HG03175 (cell line): ENCODE data around the gene AGAP1.

Source experiments
- ATAC-seq: cut with Tn5 transposase; IDR thresholded peaks from one replicate; pipeline ENCODE4 v1.9.1; 2021; ENCODE audit warnings: mild to moderate bottlenecking, moderate library complexity; ENCODE audit not compliant: unreplicated experiment

AGAP1 gene

DNA sequence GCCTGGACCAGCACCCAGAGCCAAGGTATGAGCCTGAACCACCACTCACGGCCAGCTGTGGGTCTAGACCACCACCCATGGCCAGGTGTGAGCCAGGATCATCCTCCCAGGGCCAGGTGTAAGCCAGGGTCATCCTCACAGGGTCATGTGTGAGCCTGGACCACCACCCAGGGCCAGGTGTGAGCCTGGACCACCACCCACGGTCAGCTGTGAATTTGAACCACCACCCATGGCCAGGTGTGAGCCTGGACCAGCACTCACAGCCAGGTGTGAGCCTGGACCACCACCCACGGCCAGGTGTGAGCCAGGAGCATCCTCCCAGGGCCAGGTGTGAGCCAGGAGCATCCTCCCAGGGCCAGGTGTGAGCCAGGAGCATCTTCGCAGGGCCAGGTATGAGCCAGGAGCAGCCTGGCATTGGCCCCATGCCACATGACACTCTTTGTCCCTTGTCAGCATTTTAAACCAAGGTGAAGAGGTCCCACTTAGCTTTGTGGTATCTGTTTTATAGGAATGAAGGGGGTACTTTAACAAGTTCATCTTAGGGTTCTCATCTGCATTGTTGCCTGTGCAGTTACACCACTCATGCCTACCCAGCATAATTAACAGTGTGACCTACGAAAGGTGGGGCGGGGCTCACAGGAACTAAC, 71.2 kb downstream of the AGAP1 start:
- ATAC-seq: no peak

GRCh38 chr2:235566415-235566814, 72.6 kb downstream of the AGAP1 start:
- no peak for ATAC-seq

DNA sequence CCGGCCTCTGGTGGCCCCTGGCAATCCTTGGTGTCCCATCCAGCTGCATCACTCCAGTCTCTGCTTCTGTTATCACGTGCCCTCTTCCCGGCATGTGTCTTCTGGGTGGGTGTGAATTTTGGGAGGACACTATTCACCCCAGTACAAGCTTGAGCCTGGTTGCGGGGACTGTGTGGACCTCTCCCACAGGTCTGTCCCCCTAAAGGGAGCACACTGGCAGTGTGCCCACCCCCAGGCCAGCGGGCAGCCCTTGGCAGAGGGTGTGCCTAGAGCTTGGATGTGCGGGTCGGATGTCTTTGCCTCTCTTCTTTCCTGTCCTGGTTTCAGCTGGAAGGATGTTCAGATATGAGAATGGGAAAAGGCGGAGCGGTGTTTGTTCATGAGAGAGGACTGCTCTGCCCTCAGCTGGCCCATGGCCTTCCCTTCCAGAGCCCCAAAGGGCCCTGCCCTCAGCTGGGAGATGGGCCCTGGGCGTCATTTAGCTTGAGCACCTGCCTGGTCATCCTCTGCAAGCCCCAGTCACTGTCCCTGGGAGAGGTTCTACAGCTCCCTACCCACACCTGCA, 73.2 kb downstream of the AGAP1 start:
- no peak for ATAC-seq

DNA sequence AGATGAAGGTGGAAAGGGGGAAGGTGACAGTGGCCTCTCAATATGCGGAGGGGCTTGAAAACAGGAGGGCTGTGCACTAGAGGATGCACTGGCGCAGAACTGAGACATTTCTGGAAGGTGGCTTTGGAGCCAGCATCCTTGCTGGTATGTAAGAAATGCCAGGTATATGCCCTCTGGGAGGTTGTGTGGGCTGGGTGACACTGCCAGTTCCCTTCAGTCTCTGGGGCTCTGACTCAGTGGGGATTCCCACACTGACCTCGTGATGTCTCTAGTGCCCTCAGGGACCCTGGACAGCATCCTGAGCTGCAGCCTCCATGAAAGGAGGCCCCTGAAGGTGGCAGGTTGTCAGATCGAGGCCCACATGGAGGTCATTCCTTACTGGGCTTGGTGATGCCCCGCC, 74.0 kb downstream of the AGAP1 start:
- no peak for ATAC-seq

- ATAC-seq: no peak
Observed at GRCh38 chr2:235568431-235568830, 74.6 kb downstream of the AGAP1 start.

DNA sequence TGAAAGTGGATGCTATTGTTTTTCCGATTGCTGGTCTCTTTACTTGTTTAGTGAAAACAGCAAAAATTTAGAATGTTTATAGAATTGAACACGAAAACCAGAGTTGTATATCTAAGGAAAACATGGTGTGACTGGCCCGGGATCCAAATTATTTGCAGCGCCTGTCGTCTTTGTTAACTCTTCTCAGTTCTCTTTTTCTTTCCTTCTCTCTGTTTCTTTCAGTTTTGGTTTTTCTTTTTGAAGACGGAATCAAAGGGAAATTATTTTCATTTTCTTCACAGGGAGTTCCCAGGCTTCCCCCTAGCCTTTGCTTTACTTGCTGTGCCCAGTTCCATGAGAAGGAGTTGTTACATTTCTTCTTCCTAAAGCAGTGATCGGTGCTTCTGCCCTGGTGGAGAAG, 76.0 kb downstream of the AGAP1 start:
- ATAC-seq: no peak

- no peak for ATAC-seq
Observed at GRCh38 chr2:235570256-235570655, 76.4 kb downstream of the AGAP1 start.

DNA sequence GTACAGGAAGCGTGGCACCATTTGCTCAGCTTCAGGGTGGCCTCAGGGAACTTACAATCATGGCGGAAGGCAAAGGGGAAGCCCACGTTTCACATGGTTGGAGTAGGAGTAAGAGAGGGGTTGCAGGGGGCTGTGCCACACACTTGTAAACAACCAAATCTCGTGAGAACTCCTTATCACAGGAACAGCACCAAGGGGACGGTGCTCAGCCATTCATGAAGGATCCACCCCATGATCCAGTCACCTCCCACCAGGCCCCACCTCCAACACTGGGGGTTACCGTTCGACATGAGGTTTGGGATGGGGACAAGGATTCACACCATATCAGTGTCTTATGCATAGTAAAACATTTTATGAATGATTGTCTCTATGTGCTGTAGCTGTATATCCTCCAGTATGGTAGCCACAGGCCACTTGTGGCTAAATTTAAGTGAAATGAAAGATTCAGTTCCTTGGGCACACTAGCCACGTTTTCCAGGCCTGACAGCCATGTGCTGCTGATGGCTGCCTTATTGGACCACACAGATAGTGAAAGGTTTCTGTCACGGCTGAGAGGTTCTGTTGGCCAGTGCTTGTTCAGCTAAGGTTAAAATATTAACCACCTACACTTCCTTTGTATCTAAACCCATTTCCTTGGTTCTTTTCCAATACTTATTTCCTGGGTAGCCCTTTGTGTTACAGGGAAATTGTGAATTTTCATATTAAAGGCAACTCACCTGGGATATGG, 77.3 kb downstream of the AGAP1 start:
- no peak for ATAC-seq

GRCh38 chr2:235572592-235572991, 78.7 kb downstream of the AGAP1 start:
- no peak for ATAC-seq

GRCh38 chr2:235573331-235574221, 79.7 kb downstream of the AGAP1 start:
- ATAC-seq: no peak

DNA sequence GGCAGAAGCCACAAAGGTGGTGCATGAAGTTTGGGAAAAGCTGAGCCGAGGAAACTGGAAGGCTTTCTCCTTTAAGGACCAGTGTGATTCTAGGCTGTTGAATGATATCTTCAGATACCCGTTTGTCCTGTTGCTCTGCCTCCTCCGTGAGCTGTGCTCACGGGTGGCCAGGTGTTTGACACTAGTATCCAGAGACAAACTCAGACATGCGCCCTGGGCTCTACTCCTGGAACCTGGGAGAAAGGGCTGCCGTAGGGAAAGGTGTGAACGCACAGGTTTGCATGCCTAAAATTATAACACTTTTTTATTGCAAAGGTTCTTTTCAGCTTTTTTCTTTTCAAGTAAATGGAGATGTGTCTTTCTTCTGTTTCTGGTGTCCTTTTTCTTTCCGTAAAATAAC, 81.6 kb downstream of the AGAP1 start:
- ATAC-seq: no peak

- no peak for ATAC-seq
Observed at GRCh38 chr2:235575904-235576303, 82.1 kb downstream of the AGAP1 start.

DNA sequence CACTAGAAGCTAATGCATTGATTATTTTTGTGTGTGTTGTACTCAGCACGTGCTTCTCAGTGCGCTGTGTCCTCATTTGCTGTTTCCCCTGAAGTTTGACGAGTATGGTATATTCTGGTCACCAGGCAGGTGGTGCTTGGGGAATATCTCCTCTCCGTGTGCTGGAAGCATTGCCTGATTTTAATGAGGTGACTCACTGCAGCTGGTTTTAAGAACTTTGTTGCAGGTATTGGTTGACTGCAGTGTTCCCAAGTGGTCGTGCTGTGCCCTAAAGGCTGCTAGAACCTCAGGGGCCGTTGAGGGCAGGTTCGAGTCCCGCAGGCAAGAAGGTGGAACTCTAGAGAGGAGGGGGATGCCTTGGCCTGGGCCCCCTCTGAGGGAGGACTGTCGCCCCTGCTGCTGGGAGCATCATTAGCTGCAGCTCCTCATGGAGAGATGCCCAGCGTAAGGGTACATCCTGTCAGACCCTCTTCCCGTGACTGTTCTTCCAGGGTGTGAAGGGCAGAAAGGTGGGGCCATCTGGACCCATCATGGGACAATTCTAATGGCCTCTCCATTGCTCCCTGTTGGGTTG, 82.6 kb downstream of the AGAP1 start:
- ATAC-seq: no peak

DNA sequence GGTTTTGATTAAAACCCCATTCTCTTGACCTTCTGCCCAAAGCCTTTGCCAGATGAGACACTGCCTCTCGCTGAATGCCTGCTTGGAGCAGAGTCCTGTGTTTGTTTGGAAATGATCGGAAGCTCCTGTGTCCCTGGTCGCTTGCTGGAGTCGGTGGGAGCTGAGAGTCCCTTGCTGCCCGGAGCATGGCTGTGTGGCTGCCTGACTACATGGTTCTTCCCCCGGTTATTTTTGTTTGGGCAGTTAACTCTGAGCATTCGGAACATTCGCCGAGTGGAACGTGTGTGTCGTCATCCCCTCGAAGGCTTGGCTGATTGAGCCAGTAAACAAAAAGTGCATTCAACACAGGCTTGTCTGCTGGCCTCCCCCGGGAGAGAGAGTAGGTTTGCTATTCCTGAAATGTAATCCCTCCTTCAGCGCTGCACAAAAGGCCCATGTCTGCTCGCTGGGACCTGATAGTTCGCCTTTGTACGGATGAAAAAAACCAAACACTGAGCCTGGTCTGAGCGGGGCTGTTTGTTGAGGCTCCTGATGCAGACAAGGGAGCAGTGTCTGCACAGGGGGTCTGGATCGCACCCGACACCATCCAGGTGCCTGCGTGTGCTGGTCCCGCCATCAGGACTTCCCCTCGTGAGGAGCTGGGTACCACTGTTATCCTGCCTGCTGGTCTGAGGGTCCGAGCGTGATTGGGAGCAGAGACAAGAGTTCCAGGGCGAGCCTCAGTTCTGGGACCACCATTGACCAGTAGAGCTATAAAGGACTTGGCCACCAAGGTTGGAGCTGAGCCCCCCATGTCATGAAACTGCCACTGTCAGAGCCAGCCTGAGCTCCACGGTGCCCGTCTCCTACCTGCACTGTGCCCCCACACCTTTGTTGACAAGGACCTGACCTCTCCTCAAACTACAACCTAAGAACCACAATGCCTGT, 83.8 kb downstream of the AGAP1 start:
- ATAC-seq: no peak

DNA sequence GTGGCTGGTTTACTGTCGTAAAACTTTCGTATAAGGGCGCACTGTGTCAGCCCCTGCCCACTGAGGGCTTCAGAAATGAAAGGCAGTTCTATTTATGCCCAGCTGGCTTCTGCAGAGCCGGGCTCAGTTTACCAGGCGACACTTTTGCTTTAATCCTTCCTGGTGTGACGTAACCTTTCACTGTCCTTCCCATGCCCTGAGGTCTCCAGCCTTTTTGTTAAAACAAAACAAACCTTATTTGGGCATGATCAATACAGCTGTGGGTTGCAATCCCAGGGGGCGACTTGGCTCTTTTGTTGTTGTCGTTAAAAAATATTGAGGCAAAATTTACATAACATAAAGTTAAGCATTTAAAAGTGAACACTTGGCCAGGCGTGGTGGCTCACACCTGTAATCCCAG, 85.3 kb downstream of the AGAP1 start:
- no peak for ATAC-seq

GRCh38 chr2:235580426-235581157, 86.7 kb downstream of the AGAP1 start:
- ATAC-seq: no peak

GRCh38 chr2:235582081-235582686, 88.3 kb downstream of the AGAP1 start:
- no peak for ATAC-seq

GRCh38 chr2:235582729-235583128, 88.9 kb downstream of the AGAP1 start:
- no peak for ATAC-seq

- no peak for ATAC-seq
Observed at GRCh38 chr2:235583144-235583543, 89.3 kb downstream of the AGAP1 start.
